Activated CD8-positive, alpha-beta T cell treated with anti-CD3 and anti-CD28 coated beads, Interleukin-2, amount 10 ng/mL, durations not matched to agents 7 days and 5 days (primary cell): ENCODE results near the gene PLEKHG4B. TPM values are rescaled to one million over a fixed set of nuclear protein-coding genes. Genes with fewer than 3 reads are reported as not detected.

Source experiments
- ATAC-seq: fragments of 150-1000 bp; cut with Tn5 transposase; one replicate; pipeline ENCODE4 v1.10.0; 2021; ENCODE audit warnings: moderate library complexity
- CTCF ChIA-PET: fragments of 350-600 bp; sonication (Branson Sonifier 250); formaldehyde crosslinking; loops from one replicate; lab custom pipeline; 2021; ENCODE audit warnings: antibody characterized with exemption; lab: Charles Lee
- POLR2A ChIA-PET: fragments of 350-600 bp; sonication (Branson Sonifier 250); formaldehyde crosslinking; loops from one replicate; lab custom pipeline; 2021; ENCODE audit warnings: antibody characterized with exemption; lab: Charles Lee
- DNase-seq: peaks from one replicate; pipeline ENCODE4 v3.0.0-alpha.2; 2020
- H3K27ac Mint-ChIP-seq: one replicate; pipeline ENCODE4 v1.8.0; 2021; ENCODE audit warnings: mild to moderate bottlenecking, mixed read lengths
- H3K27me3 Mint-ChIP-seq: one replicate; pipeline ENCODE4 v1.8.0; 2021; ENCODE audit warnings: low read depth, mixed read lengths
- H3K36me3 Mint-ChIP-seq: one replicate; pipeline ENCODE4 v1.8.0; 2021; ENCODE audit warnings: low read depth, mixed read lengths
- H3K4me1 Mint-ChIP-seq: one replicate; pipeline ENCODE4 v1.8.0; 2021; ENCODE audit warnings: low read depth, mixed read lengths
- H3K4me3 Mint-ChIP-seq: one replicate; pipeline ENCODE4 v1.8.0; 2021; ENCODE audit warnings: mild to moderate bottlenecking, mixed read lengths
- H3K9me3 Mint-ChIP-seq: one replicate; pipeline ENCODE4 v1.8.0; 2022; ENCODE audit warnings: mixed read lengths; ENCODE audit not compliant: insufficient read depth
- total RNA-seq, 2 experiments: library from RNA; stranded (reverse); gene quantifications; one replicate each; pipeline ENCODE4 v1.2.3, GENCODE V29; 2021

PLEKHG4B gene
- total RNA-seq, 2 experiments from 2014 or later = not detected

DNA sequence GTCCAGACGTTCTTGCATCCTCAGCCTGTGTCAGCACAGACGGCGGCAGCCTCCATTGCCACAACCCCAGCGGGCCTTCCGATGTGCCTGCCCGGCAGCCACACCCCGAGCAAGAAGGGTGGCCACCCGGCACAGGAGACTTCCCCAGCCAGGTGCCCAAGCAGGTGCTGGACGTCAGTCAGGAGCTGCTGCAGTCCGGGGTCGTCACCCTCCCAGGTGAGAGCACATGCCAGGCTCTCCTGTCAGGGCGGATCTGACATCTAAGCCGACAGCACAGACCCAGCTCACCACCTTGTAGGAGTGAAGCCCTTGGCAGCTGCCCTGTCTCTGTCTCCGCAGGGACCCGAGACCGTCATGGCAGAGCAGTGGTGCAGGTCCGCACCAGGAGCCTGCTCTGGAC, 51.1 kb downstream of the PLEKHG4B start:
- Mint-ChIP-seq H3K4me3 (no peak overlapping the region), H3K4me1 (no peaks in the 10 kb centered on the region)
- CTCF ChIA-PET = no interaction called here

GRCh38 chr5:144941-145340, 53.0 kb downstream of the PLEKHG4B start:
- CTCF ChIA-PET = no interaction called here
- Mint-ChIP-seq H3K27ac (no peak overlapping the region), H3K4me1 (no peaks in the 10 kb centered on the region), H3K4me3 (no peak overlapping the region), H3K9me3 (peaks cover 17% of the 10 kb centered on the region), H3K36me3 (no peaks in the 10 kb centered on the region), H3K27me3 (peaks cover 2% of the 10 kb centered on the region)
- no peak for ATAC-seq
- DNase-seq = no peak
- POLR2A ChIA-PET = no interaction called here

More for the DNA sequence above, 51.1 kb downstream of the PLEKHG4B start:
- Mint-ChIP-seq H3K27ac (no peak overlapping the region), H3K9me3 (peaks cover 10% of the 10 kb centered on the region), H3K36me3 (no peaks in the 10 kb centered on the region), H3K27me3 (peaks cover 1% of the 10 kb centered on the region)
- DNase-seq (no peak), ATAC-seq (no peak)
- POLR2A ChIA-PET = no interaction called here

DNA sequence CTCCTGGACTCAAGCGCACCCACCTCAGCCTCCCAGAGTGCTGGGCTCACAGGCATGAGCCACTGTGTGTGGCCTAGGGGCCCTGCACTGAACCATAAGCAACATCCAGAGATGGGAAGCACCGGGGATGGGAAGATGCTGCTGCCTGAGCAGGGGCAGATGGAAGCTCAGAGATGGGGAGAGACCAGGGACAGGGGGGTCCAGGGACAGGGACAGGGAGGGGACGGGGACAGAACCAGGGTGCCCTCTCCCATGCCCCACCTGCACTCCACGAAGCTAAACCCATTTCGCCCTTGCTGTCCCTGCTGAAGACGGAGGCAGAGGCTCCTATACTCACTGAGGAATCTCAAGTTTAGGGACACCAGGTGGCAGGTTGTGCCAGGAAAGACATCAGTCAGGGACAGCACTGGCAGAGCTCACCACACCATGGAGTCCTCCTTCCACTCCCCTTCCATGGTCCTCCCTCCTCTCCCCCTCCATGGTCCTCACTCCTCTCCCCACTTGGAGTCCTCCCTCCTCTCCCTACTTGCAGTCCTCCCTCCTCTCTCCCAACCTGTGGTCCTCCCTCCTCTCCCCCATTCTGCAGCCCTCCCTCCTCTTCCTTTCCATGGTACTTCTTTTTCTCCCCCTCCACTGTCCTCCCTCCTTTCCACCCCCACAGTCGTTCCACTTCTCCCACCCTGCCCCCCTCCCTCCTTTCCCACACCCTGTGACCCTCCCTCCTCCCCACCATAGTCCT, 53.8 kb downstream of the PLEKHG4B start:
- POLR2A ChIA-PET = no interaction called here
- H3K27ac Mint-ChIP-seq = no peak overlapping the region
- CTCF ChIA-PET = no interaction called here
- no peak for DNase-seq
- H3K9me3 Mint-ChIP-seq = peaks cover 17% of the 10 kb centered on the region
- peaks cover 4% of the 10 kb centered on the region for H3K27me3 Mint-ChIP-seq
- H3K4me3 Mint-ChIP-seq = no peak overlapping the region
- no peak for ATAC-seq
- no peaks in the 10 kb centered on the region for H3K36me3 Mint-ChIP-seq
- H3K4me1 Mint-ChIP-seq = no peaks in the 10 kb centered on the region

- Mint-ChIP-seq H3K4me1 (no peaks in the 10 kb centered on the region), H3K27me3 (peaks cover 7% of the 10 kb centered on the region), H3K9me3 (peaks cover 17% of the 10 kb centered on the region), H3K4me3 (no peak overlapping the region), H3K27ac (no peak overlapping the region), H3K36me3 (no peaks in the 10 kb centered on the region)
- ChIA-PET CTCF (no interaction called here), POLR2A (no interaction called here)
- DNase-seq (no peak), ATAC-seq (no peak)
Observed at GRCh38 chr5:147751-148150, 55.8 kb downstream of the PLEKHG4B start.

DNA sequence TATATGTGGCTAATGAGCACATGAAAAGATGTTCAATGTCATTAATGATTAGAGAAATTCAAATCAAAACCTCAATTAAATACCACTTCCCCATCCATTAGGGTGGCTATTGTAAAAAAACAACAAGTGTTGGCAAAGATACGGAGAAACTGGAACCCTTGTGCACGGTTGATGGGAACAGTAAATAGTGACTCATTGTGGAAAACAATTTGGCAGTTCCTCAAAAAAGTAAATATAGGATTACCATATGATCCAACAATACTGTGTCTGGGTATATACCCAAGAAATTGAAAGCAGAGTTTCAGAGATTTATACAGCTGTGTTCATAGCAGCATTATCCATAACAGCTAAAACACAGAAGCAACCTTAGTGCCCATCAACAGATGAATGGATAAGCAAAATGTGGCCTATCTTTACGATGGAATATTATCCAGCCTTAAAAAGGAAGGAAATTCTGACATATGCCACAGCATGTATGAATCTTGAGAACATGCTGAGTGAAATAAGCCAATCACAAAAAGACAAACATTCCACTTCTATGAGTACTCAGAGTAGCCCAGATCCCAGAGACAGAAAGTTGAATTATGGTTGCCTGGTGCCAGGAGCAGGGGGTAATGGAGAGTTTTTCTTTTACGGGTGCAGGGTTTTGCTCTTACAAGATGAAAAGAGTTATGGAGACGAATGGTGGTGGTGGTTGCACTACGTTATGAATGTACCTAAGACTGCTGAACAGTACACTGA, 57.9 kb downstream of the PLEKHG4B start:
- H3K27ac Mint-ChIP-seq = no peak overlapping the region

GRCh38 chr5:150746-151145, 58.8 kb downstream of the PLEKHG4B start:
- H3K36me3 Mint-ChIP-seq = no peaks in the 10 kb centered on the region
- H3K27ac Mint-ChIP-seq = no peak overlapping the region
- peaks cover 17% of the 10 kb centered on the region for H3K9me3 Mint-ChIP-seq
- H3K4me3 Mint-ChIP-seq = no peak overlapping the region
- peaks cover 7% of the 10 kb centered on the region for H3K27me3 Mint-ChIP-seq
- POLR2A ChIA-PET = no interaction called here
- CTCF ChIA-PET = no interaction called here
- DNase-seq = no peak
- no peak for ATAC-seq
- H3K4me1 Mint-ChIP-seq = no peaks in the 10 kb centered on the region

More for the DNA sequence above, 57.9 kb downstream of the PLEKHG4B start:
- Mint-ChIP-seq H3K36me3 (no peaks in the 10 kb centered on the region), H3K4me3 (no peak overlapping the region), H3K27me3 (peaks cover 7% of the 10 kb centered on the region), H3K9me3 (peaks cover 17% of the 10 kb centered on the region), H3K4me1 (no peaks in the 10 kb centered on the region)
- no peak for ATAC-seq
- DNase-seq = no peak
- POLR2A ChIA-PET = no interaction called here
- CTCF ChIA-PET = no interaction called here

DNA sequence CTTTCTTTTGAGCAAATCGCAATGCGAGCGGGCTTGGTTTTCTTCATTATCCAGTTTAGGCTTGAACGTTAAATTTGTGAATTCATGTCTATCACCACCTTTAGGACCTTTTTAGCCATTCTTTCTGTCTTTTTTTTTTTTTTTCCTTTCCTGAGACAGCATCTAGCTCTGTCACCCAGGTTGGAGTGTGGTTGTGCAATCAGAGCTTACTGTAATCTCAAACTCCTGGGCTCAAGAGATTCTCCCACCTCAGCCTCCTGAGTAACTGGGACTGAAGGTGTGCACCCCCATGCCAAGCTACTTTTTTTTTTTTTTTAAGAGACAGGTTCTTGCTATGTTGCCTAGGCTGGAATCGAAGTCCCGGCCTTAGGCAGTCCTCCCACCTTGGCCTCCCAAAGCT, 60.1 kb downstream of the PLEKHG4B start:
- ATAC-seq (no peak), DNase-seq (no peak)
- no peak overlapping the region for H3K4me3 Mint-ChIP-seq
- peaks cover 7% of the 10 kb centered on the region for H3K27me3 Mint-ChIP-seq
- H3K27ac Mint-ChIP-seq = no peak overlapping the region
- no peaks in the 10 kb centered on the region for H3K36me3 Mint-ChIP-seq
- CTCF ChIA-PET = no interaction called here
- peaks cover 17% of the 10 kb centered on the region for H3K9me3 Mint-ChIP-seq
- no peaks in the 10 kb centered on the region for H3K4me1 Mint-ChIP-seq
- POLR2A ChIA-PET = no interaction called here

GRCh38 chr5:153256-153655, 61.3 kb downstream of the PLEKHG4B start:
- no peak overlapping the region for H3K4me3 Mint-ChIP-seq
- CTCF ChIA-PET = no interaction called here
- no peaks in the 10 kb centered on the region for H3K36me3 Mint-ChIP-seq
- H3K27ac Mint-ChIP-seq = no peak overlapping the region
- H3K4me1 Mint-ChIP-seq = no peaks in the 10 kb centered on the region
- peaks cover 5% of the 10 kb centered on the region for H3K9me3 Mint-ChIP-seq
- H3K27me3 Mint-ChIP-seq = peaks cover 5% of the 10 kb centered on the region
- ATAC-seq (no peak), DNase-seq (no peak)
- POLR2A ChIA-PET = no interaction called here

GRCh38 chr5:154236-154635, 62.3 kb downstream of the PLEKHG4B start:
- H3K4me1 Mint-ChIP-seq = no peaks in the 10 kb centered on the region
- peaks cover 5% of the 10 kb centered on the region for H3K27me3 Mint-ChIP-seq
- DNase-seq = no peak
- no peak overlapping the region for H3K27ac Mint-ChIP-seq
- H3K9me3 Mint-ChIP-seq = no peaks in the 10 kb centered on the region
- no peaks in the 10 kb centered on the region for H3K36me3 Mint-ChIP-seq
- H3K4me3 Mint-ChIP-seq = no peak overlapping the region
- POLR2A ChIA-PET = no interaction called here
- ATAC-seq = no peak
- CTCF ChIA-PET = no interaction called here

GRCh38 chr5:154826-155225, 62.9 kb downstream of the PLEKHG4B start:
- peaks cover 5% of the 10 kb centered on the region for H3K27me3 Mint-ChIP-seq
- ChIA-PET POLR2A (no interaction called here), CTCF (no interaction called here)
- no peak overlapping the region for H3K27ac Mint-ChIP-seq
- ATAC-seq (no peak), DNase-seq (no peak)
- no peaks in the 10 kb centered on the region for H3K36me3 Mint-ChIP-seq
- no peaks in the 10 kb centered on the region for H3K9me3 Mint-ChIP-seq
- H3K4me3 Mint-ChIP-seq = no peak overlapping the region
- no peaks in the 10 kb centered on the region for H3K4me1 Mint-ChIP-seq

DNA sequence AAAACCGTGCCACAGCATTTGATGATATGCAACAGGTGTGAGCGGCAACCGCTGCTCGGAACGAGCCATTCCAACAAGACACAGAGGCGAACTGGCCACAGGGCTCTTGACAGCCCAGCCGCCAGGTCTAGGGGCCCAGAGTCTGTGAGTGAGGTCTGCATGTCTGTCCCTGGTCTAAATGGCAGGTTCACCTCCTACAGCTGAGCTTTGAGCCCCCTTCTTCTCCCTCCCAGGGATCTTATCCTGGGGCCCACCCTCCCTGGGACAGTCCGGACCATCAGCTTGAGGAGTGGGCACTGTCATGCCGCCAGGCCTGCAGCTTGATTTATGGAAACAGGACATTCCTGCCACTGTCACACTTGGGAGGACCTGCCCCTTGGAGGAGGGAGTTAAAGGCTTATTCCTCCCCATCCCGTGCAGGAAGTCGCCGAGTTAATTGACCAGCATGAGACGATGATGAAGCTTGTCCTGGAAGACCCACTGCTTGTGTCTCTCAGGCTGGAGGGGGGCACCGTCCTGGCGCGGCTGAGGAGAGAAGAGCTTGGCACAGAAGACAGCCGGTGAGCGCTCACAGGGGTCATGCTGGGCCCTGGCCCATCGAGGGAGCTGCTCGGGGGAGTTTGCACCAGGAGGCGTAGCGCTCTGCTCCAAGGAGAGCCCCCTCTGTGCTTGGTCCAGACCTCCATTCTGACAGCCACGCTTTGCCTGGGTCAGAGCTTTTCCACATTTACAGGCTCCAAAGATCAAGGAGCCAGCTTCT, 63.9 kb downstream of the PLEKHG4B start:
- Mint-ChIP-seq H3K27ac (no peak overlapping the region), H3K9me3 (no peaks in the 10 kb centered on the region), H3K36me3 (no peaks in the 10 kb centered on the region), H3K4me3 (no peak overlapping the region), H3K4me1 (no peaks in the 10 kb centered on the region), H3K27me3 (peaks cover 3% of the 10 kb centered on the region)
- ATAC-seq (no peak), DNase-seq (peak; percentile 17)
- CTCF ChIA-PET = no interaction called here
- POLR2A ChIA-PET = no interaction called here
